Breast epithelium (tissue), 4 donors: ENCODE results near the gene MAFG. TPM values are rescaled to one million over a fixed set of nuclear protein-coding genes. Genes with fewer than 3 reads are reported as not detected.

Source experiments
- DNase-seq, 2 donors: peaks; one replicate each; pipeline ENCODE4 v3.0.0-alpha.2; 2019; ENCODE audit warnings: low spot score in 2 of 2
- H3K27ac ChIP-seq, 2 donors: fragments of 200-600 bp; sonication (generic) in 1 of 2; one replicate each; pipeline ENCODE4 v1.5.1; 2016 to 2019; ENCODE audit warnings: mild to moderate bottlenecking in 1 of 2
- H3K27me3 ChIP-seq, 2 donors: fragments of 200-600 bp; sonication (generic) in 1 of 2; one replicate each; pipeline versions ENCODE4 v1.5.1 to v1.6.0; 2017 to 2019; ENCODE audit warnings: control low read depth in 1 of 2, mild to moderate bottlenecking in 1 of 2
- H3K36me3 ChIP-seq: fragments of 200-600 bp; one replicate; pipeline ENCODE4 v1.5.1; 2019
- H3K4me1 ChIP-seq, 2 donors: fragments of 200-600 bp; sonication (generic); one replicate each; pipeline ENCODE4 v1.5.1; 2016 to 2019; ENCODE audit warnings: control low read depth in 1 of 2
- H3K4me3 ChIP-seq, 3 donors: fragments of 200-600 bp; sonication (generic); 1 replicate in 2 of 3; 2 replicates in 1 of 3; pipeline ENCODE4 v1.5.1; 2016 to 2019; ENCODE audit warnings: mild to moderate bottlenecking in 3 of 3, moderate library complexity in 2 of 3
- H3K9me3 ChIP-seq, 2 donors: fragments of 200-600 bp; sonication (generic) in 1 of 2; one replicate each; pipeline ENCODE4 v1.5.1; 2016 to 2019; ENCODE audit warnings: control low read depth in 1 of 2
- CTCF ChIP-seq, 3 donors: fragments of 450-650 bp; IDR thresholded peaks; one replicate each; pipeline ENCODE4 v1.5.1; 2016 to 2017; ENCODE audit warnings: antibody characterized with exemption in 3 of 3, mild to moderate bottlenecking in 3 of 3, moderate library complexity in 3 of 3
- POLR2A ChIP-seq: fragments of 450-650 bp; IDR thresholded peaks from one replicate; pipeline ENCODE4 v1.6.1; 2016; ENCODE audit warnings: antibody characterized with exemption, mild to moderate bottlenecking, moderate library complexity
- POLR2AphosphoS5 ChIP-seq, 3 donors: sonication (generic); formaldehyde crosslinking; IDR thresholded peaks; one replicate each; pipeline ENCODE4 v1.6.1; 2017; ENCODE audit warnings: antibody characterized with exemption in 3 of 3
- intact Hi-C: fragments of 100-400 bp; cut with DNase I; formaldehyde crosslinking; loops from one replicate; pipeline ENCODE4 v1.15.1; 2023; ENCODE audit warnings: low total_unique reads
- total RNA-seq, 3 donors: library from RNA; depleted of rRNA; stranded (reverse); fragments of >200 nt; gene quantifications; one replicate each; pipeline ENCODE4 v1.1.0, GENCODE V29; 2016

MAFG gene
- total RNA-seq, 3 donors from 2014 or later: 12.3 to 15.2 (median 14.1) TPM

- peaks cover 0 to 4% of the 10 kb centered on the region in 2 donors for H3K27me3 ChIP-seq
- no peak overlapping the region for H3K27ac ChIP-seq
- H3K36me3 ChIP-seq: no peaks in the 10 kb centered on the region
- TF ChIP-seq CTCF (IDR thresholded peaks at IDR 0.05) (no peak), POLR2AphosphoS5 (IDR thresholded peaks at IDR 0.05) (no peak), POLR2A (no peak)
- H3K4me3 ChIP-seq: peak overlapping the region in 2 of 3 donors; percentile 32 to 40
- no peak for DNase-seq
- peaks cover 0 to 1% of the 10 kb centered on the region in 2 donors for H3K9me3 ChIP-seq
- peaks cover 8 to 11% of the 10 kb centered on the region in 2 donors for H3K4me1 ChIP-seq
- intact Hi-C loops: no loop called here
Measured at GRCh38 chr17:81968396-81968745, 40.8 kb upstream of the MAFG start.

DNA sequence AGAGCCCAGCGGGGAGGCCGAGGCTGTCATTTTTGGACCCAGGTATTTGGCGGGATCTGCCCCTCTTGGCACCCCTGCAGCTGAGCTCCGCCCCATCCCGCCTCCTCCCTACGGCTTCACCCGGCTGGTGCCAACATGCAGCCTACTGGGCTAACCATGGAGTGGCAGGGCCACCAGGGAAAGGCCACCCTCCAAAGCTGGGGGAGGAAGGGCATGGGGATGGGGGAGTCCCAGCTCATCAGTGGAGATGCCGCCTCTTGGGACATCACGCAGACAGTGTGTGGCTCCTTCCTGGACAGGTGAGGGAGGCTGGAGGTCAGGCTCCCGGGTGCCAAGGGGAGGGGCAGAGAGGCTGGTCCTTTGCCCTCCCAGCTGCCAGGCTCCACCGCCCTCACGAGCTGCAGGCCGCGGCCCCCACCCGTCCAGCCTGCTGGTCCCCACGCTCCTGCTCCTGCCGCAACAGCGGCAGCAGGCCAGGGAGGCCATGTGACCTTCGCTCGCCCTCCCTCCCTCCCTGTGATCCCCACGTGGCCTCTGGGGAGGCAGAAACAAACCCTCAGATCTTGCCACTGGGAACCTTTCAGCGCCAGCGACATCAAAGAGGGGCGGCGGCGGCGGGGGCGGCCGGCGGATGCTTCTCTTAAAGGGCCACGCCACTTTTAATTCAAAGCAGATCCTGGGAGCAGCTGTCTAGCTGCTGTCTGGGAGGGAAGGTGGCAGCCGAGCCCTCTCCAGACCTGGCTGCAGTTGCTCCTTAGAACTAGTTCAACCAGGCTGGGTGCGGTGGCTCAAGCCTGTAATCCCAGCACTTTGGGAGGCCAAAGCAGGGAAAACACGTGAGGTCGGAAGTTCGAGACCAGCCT lies 40.2 kb upstream of the MAFG start:
- H3K4me3 ChIP-seq: peak overlapping the region in 2 of 3 donors; percentile 32 to 40
- peak; percentile 32 to 52 (median 49) for TF ChIP-seq POLR2AphosphoS5 (IDR thresholded peaks at IDR 0.05)
- no peak for TF ChIP-seq CTCF (IDR thresholded peaks at IDR 0.05)
- TF ChIP-seq POLR2A: no peak
- H3K9me3 ChIP-seq: no peaks in the 10 kb centered on the region
- H3K27me3 ChIP-seq: peaks cover 0 to 10% of the 10 kb centered on the region in 2 donors
- intact Hi-C loops: no loop called here
- no peaks in the 10 kb centered on the region for H3K36me3 ChIP-seq
- no peak overlapping the region for H3K27ac ChIP-seq
- peak in 1 of 2 donors; percentile 71 for DNase-seq
- peaks cover 8 to 11% of the 10 kb centered on the region in 2 donors for H3K4me1 ChIP-seq

DNA sequence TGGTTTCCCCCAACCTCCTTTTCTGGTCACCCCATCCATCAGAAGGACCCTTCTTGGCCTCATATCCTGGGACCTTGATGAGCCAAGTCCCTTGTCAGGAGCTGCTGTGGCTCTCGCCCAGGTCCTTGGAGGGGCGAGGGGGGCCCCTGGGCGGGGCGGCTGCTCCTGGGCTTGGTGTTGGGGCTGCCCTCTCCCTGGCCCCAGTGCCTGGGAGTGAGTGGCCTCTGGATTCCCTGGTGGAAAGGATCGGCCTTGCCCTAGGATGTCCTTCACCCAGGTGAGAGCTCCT lies 39.7 kb upstream of the MAFG start:
- Histone ChIP-seq H3K27ac (no peak overlapping the region), H3K4me3 (no peak overlapping the region), H3K36me3 (no peaks in the 10 kb centered on the region), H3K4me1 (peaks cover 8 to 11% of the 10 kb centered on the region in 2 donors), H3K9me3 (no peaks in the 10 kb centered on the region), H3K27me3 (peaks cover 0 to 15% of the 10 kb centered on the region in 2 donors)
- intact Hi-C loops: no loop called here
- DNase-seq: no peak
- TF ChIP-seq CTCF (IDR thresholded peaks at IDR 0.05) (no peak), POLR2A (no peak), POLR2AphosphoS5 (IDR thresholded peaks at IDR 0.05) (no peak)

- peaks cover 8 to 11% of the 10 kb centered on the region in 2 donors for H3K4me1 ChIP-seq
- no peaks in the 10 kb centered on the region for H3K36me3 ChIP-seq
- DNase-seq: no peak
- TF ChIP-seq POLR2A (no peak), POLR2AphosphoS5 (IDR thresholded peaks at IDR 0.05) (no peak), CTCF (IDR thresholded peaks at IDR 0.05) (no peak)
- no peak overlapping the region for H3K4me3 ChIP-seq
- peaks cover 5 to 21% of the 10 kb centered on the region in 2 donors for H3K27me3 ChIP-seq
- H3K27ac ChIP-seq: no peak overlapping the region
- intact Hi-C loops: no loop called here
- H3K9me3 ChIP-seq: no peaks in the 10 kb centered on the region
Measured at GRCh38 chr17:81966343-81967243, 39.1 kb upstream of the MAFG start.
